ENCODE measurements around the gene KCNA10.

DNA sequence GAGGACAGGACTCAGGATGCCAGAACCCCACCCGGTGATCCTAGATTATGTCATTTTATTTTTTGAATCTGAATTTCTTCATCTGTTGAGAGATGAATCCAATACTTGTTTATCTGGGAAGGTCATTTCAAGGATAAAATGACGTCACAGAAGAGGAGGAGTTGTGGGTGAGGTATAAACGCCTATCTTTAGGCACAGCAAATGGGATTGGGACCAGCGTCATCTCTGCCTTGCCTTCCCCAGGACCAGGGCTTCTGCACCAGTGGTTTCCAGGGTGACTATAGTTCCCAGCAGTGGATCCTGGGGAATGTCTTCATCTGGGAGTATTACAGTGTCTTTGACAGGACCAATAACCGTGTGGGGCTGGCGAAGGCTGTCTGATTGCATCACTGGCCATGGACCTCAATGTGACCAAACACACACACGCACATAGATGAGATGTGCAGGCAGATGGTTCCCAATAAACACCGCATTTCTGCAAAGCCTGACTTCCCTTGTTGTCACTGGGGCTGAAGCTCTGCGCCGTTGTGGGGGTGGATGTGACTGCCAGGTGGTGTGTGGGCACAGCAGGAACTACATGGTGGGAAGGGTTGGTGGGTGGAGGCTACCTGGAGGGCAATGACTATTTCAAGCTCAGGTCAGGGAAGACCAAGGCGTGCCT is 28.1 kb downstream of the KCNA10 start:
- TF ChIP-seq, protein P1, sequence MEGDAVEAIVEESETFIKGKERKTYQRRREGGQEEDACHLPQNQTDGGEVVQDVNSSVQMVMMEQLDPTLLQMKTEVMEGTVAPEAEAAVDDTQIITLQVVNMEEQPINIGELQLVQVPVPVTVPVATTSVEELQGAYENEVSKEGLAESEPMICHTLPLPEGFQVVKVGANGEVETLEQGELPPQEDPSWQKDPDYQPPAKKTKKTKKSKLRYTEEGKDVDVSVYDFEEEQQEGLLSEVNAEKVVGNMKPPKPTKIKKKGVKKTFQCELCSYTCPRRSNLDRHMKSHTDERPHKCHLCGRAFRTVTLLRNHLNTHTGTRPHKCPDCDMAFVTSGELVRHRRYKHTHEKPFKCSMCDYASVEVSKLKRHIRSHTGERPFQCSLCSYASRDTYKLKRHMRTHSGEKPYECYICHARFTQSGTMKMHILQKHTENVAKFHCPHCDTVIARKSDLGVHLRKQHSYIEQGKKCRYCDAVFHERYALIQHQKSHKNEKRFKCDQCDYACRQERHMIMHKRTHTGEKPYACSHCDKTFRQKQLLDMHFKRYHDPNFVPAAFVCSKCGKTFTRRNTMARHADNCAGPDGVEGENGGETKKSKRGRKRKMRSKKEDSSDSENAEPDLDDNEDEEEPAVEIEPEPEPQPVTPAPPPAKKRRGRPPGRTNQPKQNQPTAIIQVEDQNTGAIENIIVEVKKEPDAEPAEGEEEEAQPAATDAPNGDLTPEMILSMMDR (IDR thresholded peaks at IDR 0.05; ENCODE audit: low read depth, low read length, poor library complexity, severe bottlenecking), result no peak
- TF ChIP-seq EZH2phosphoT487 (IDR thresholded peaks at IDR 0.05; ENCODE audit: borderline replicate concordance, low read length), result no peak

All from DOHH2 (cell line).